Stimulated activated CD4-positive, alpha-beta T cell treated with anti-CD3 and anti-CD28 coated beads, TNF-alpha, amount 100 ng/mL, for 1 hour (primary cell): ENCODE results near the gene NSF.
"Not testable (repeated sequence)": the region's sequence is repeated elsewhere in the genome, so short reads cannot be mapped to it uniquely, and the experiment has no call there.

Source experiments
- DNase-seq, 3 donors: peaks; one replicate each; pipeline ENCODE4 v3.0.0-alpha.2; 2020; ENCODE audit warnings: low read depth in 3 of 3, low spot score in 1 of 3

The NSF gene

GRCh38 chr17:46699014-46699413 is 108.5 kb downstream of the NSF start:
- DNase-seq = not testable (repeated sequence)

GRCh38 chr17:46717999-46718398 is 127.5 kb downstream of the NSF start:
- DNase-seq = no peak

GRCh38 chr17:46719891-46720290 is 129.4 kb downstream of the NSF start:
- no peak for DNase-seq

- DNase-seq = no peak
Observed at GRCh38 chr17:46720408-46720807, 129.9 kb downstream of the NSF start.

GRCh38 chr17:46722662-46723285 is 132.3 kb downstream of the NSF start:
- DNase-seq = no peak

- no peak for DNase-seq
Observed at GRCh38 chr17:46726206-46726605, 135.7 kb downstream of the NSF start.

GRCh38 chr17:46727572-46728348 is 137.3 kb downstream of the NSF start:
- DNase-seq = no peak

- DNase-seq = no peak
Observed at GRCh38 chr17:46730026-46730425, 139.6 kb downstream of the NSF start.

- no peak for DNase-seq
Observed at GRCh38 chr17:46730679-46731078, 140.2 kb downstream of the NSF start.

GRCh38 chr17:46732160-46732559 is 141.7 kb downstream of the NSF start:
- no peak for DNase-seq

GRCh38 chr17:46732754-46733398 is 142.4 kb downstream of the NSF start:
- no peak for DNase-seq

- DNase-seq = no peak
Observed at GRCh38 chr17:46733837-46734475, 143.5 kb downstream of the NSF start.

GRCh38 chr17:46736100-46736499 is 145.6 kb downstream of the NSF start:
- DNase-seq = no peak

GRCh38 chr17:46737326-46737725 is 146.9 kb downstream of the NSF start:
- no peak for DNase-seq

- DNase-seq = no peak
Observed at GRCh38 chr17:46738544-46738943, 148.1 kb downstream of the NSF start.

- DNase-seq = no peak
Observed at GRCh38 chr17:46739982-46740381, 149.5 kb downstream of the NSF start.

- no peak for DNase-seq
Observed at GRCh38 chr17:46741122-46741730, 150.8 kb downstream of the NSF start.

- DNase-seq = no peak
Observed at GRCh38 chr17:46742565-46743270, 152.2 kb downstream of the NSF start.

- no peak for DNase-seq
Observed at GRCh38 chr17:46744441-46744840, 154.0 kb downstream of the NSF start.

- DNase-seq = no peak
Observed at GRCh38 chr17:46745376-46745775, 154.9 kb downstream of the NSF start.

GRCh38 chr17:46751425-46751824 is 161.0 kb downstream of the NSF start:
- no peak for DNase-seq
